ENCODE measurements around the gene WDR12.
"Not testable (repeated sequence)": the region's sequence is repeated elsewhere in the genome, so short reads cannot be mapped to it uniquely, and the experiment has no call there.

WDR12 gene

GRCh38 chr2:202911512-202912341 lies at the start of gene WDR12, which contains the start of gene CARF:
WDR12 (minus strand) TSS chr2:202911673; CDS start chr2:202911476, 197 bp downstream.
CARF (plus strand) TSS chr2:202912275; CDS start chr2:202941903, 29,628 bp downstream.
- FAIRE-seq = peak; percentile 93

GRCh38 chr2:202960524-202960923 lies 49.1 kb upstream of the WDR12 start:
- FAIRE-seq = no peak

More at GRCh38 chr2:202911512-202912341, at the start of gene WDR12, which contains the start of gene CARF:
- peak; percentile 81 for DNase-seq (ENCODE audit: extremely low spot score, insufficient read length, low read depth)

GRCh38 chr2:202950592-202950991 lies 39.1 kb upstream of the WDR12 start:
- DNase-seq (ENCODE audit: extremely low spot score, insufficient read length, low read depth) = no peak
- no peak for FAIRE-seq

More at GRCh38 chr2:202960524-202960923, 49.1 kb upstream of the WDR12 start:
- DNase-seq (ENCODE audit: extremely low spot score, insufficient read length, low read depth) = no peak

- FAIRE-seq; DNase-seq (ENCODE audit: extremely low spot score, insufficient read length, low read depth): not testable (repeated sequence)
Measured at GRCh38 chr2:202949333-202949732, 37.9 kb upstream of the WDR12 start.

- DNase-seq (ENCODE audit: extremely low spot score, insufficient read length, low read depth) = no peak
- FAIRE-seq = no peak
Measured at GRCh38 chr2:202945497-202945896, 34.0 kb upstream of the WDR12 start.

GRCh38 chr2:202944816-202945215 lies 33.3 kb upstream of the WDR12 start:
- FAIRE-seq (no peak), DNase-seq (ENCODE audit: extremely low spot score, insufficient read length, low read depth) (no peak)

- peak; percentile 5 for FAIRE-seq
- DNase-seq (ENCODE audit: extremely low spot score, insufficient read length, low read depth) = no peak
Measured at GRCh38 chr2:202944408-202944807, 32.9 kb upstream of the WDR12 start.

GRCh38 chr2:202941771-202942170 lies 30.3 kb upstream of the WDR12 start:
- DNase-seq (ENCODE audit: extremely low spot score, insufficient read length, low read depth) = no peak
- FAIRE-seq = no peak

- DNase-seq (ENCODE audit: extremely low spot score, insufficient read length, low read depth) (no peak), FAIRE-seq (no peak)
Measured at GRCh38 chr2:202938960-202939359, 27.5 kb upstream of the WDR12 start.

GRCh38 chr2:202934456-202934855 lies 23.0 kb upstream of the WDR12 start:
- no peak for FAIRE-seq

GRCh38 chr2:202933958-202934357 lies 22.5 kb upstream of the WDR12 start:
- DNase-seq (ENCODE audit: extremely low spot score, insufficient read length, low read depth) (no peak), FAIRE-seq (no peak)

More at GRCh38 chr2:202934456-202934855, 23.0 kb upstream of the WDR12 start:
- no peak for DNase-seq (ENCODE audit: extremely low spot score, insufficient read length, low read depth)

- FAIRE-seq = no peak
- DNase-seq (ENCODE audit: extremely low spot score, insufficient read length, low read depth) = no peak
Measured at GRCh38 chr2:202933139-202933510, 21.7 kb upstream of the WDR12 start.

- no peak for FAIRE-seq
- no peak for DNase-seq (ENCODE audit: extremely low spot score, insufficient read length, low read depth)
Measured at GRCh38 chr2:202932425-202933138, 21.1 kb upstream of the WDR12 start.

- FAIRE-seq = no peak
Measured at GRCh38 chr2:202918860-202919259, 7.4 kb upstream of the WDR12 start.

GRCh38 chr2:202912342-202913201 lies 1.1 kb upstream of the WDR12 start:
- peak; percentile 18 for FAIRE-seq
- not testable (repeated sequence) for DNase-seq (ENCODE audit: extremely low spot score, insufficient read length, low read depth)

More at GRCh38 chr2:202918860-202919259, 7.4 kb upstream of the WDR12 start:
- DNase-seq (ENCODE audit: extremely low spot score, insufficient read length, low read depth) = no peak

- FAIRE-seq = no peak
- no peak for DNase-seq (ENCODE audit: extremely low spot score, insufficient read length, low read depth)
Measured at GRCh38 chr2:202911203-202911511, 316 bp downstream of the WDR12 start.

- FAIRE-seq (no peak), DNase-seq (ENCODE audit: extremely low spot score, insufficient read length, low read depth) (no peak)
Measured at GRCh38 chr2:202910698-202911097, 775 bp downstream of the WDR12 start.

GRCh38 chr2:202910250-202910649 lies 1.2 kb downstream of the WDR12 start:
- not testable (repeated sequence) for DNase-seq (ENCODE audit: extremely low spot score, insufficient read length, low read depth)

GRCh38 chr2:202909394-202910192 lies 1.9 kb downstream of the WDR12 start:
- FAIRE-seq = no peak
- no peak for DNase-seq (ENCODE audit: extremely low spot score, insufficient read length, low read depth)

More at GRCh38 chr2:202910250-202910649, 1.2 kb downstream of the WDR12 start:
- not testable (repeated sequence) for FAIRE-seq

Measured in GM18507 (cell line).